HG03521 (cell line): ENCODE data around the gene GRK5.

ENCODE experiments used
- ATAC-seq: cut with Tn5 transposase; IDR thresholded peaks from one replicate; pipeline ENCODE4 v1.9.1; 2021; ENCODE audit warnings: mild to moderate bottlenecking, moderate library complexity; ENCODE audit not compliant: unreplicated experiment

The GRK5 gene

GRCh38 chr10:119396709-119397071, 189.3 kb downstream of the GRK5 start:
- ATAC-seq = no peak

GRCh38 chr10:119397416-119397815, 190.0 kb downstream of the GRK5 start:
- ATAC-seq = no peak

GRCh38 chr10:119398996-119399395, 191.6 kb downstream of the GRK5 start:
- ATAC-seq = no peak

DNA sequence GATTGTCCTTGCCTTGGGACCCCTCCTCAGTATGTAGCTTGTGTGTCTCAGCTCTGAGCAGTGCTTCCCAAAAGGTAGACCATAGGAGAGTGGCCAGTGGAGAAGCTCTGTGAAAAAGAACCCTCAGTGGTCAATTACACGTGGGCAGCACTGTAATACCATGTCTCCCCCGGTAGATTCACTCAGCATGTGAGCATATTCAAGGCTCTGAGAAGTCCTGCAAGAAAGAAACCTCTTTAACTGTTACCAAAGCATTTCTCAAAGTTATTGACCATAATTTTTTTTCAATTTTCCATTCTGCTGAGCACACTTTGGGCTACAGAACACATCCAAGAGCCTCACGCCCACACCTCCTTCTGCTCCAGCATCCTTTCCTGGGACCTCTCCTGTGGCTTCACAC, 192.1 kb downstream of the GRK5 start:
- ATAC-seq = no peak

GRCh38 chr10:119401671-119402395, 194.5 kb downstream of the GRK5 start:
- no peak for ATAC-seq

- no peak for ATAC-seq
These were observed 196.6 kb downstream of the GRK5 start for GRCh38 chr10:119403921-119404320.

DNA sequence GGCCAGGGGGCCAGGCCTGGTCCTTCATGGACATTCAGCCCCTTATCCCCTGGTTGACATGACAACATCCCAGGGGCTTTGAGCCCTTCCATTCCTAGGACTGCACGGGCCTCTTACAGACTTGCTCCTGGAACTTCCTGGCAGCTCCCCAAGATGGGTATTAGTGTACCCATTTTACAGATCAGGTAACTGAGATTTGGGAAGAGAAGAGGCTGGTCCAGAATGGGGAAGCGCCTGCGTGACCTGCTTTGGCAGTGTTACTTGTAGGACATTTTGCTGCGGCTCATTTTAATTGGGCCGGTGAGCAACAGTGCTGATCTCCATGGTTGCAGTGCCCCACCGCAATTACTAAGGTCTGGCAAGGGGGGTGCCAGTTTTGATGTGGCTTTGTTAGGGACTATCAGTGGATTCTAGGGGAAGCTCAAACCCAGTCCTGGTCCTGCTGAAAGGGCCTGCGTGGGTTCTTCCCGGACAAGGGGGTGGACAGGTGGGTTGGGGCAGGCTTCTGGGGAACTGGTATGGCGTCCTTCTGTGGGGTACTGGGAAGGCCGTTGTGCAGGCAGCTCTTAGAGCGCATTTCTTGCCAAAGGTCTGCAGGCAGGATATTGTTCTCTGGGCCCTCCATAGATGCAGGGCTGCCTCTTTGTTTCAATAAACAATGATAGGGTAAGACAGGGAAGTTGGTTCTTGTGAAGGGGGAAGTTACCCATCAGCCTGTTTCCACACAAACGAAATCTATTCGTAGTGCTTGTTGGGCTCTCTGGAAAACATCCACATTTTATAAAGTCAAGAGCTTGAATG, 197.5 kb downstream of the GRK5 start:
- no peak for ATAC-seq

- no peak for ATAC-seq
These were observed 198.1 kb downstream of the GRK5 start for GRCh38 chr10:119405520-119405807.

DNA sequence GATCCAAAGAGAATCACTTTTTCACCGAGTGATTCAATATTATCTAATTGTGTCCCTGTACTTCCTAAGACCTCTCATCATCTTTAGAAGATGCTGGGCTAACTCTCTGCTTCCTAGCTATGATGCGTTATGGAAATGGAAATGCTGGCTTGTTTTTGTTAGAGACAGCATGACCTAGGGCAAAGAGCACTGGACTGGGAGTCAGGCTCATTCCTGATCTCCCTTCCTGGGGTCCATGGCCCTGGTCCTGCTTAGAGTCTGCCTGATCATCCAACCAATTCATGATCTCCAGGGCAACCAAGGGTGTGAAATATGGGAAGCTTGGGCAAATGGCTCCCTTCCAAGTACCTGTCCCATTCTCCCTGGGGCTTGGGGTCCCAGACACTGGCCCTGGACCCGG, 198.8 kb downstream of the GRK5 start:
- no peak for ATAC-seq

GRCh38 chr10:119406601-119407253, 199.4 kb downstream of the GRK5 start:
- ATAC-seq = no peak

GRCh38 chr10:119407254-119407777, 199.9 kb downstream of the GRK5 start:
- no peak for ATAC-seq

- ATAC-seq = no peak
These were observed 200.7 kb downstream of the GRK5 start for GRCh38 chr10:119408072-119408471.

GRCh38 chr10:119408969-119409371, 201.6 kb downstream of the GRK5 start:
- no peak for ATAC-seq

DNA sequence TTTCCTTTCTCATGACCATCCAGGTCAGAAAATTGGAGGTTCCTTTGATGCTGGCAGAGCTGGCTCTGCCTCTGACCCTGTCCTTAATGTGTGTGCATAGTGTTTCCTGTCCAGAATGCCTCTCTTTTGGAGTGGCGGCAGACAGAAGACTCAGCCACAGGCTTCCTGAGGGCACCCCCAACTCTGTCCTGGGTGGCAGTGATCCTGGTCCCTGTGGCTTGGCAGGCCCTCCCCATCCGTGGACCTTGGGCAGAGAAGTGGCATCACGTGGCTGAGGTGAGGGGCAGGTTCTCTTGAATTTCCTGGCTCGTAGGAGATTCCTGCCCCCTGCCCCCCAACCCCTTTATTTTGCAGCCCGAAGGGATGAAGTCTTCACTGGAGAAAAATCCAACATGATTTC, 202.0 kb downstream of the GRK5 start:
- ATAC-seq = no peak

DNA sequence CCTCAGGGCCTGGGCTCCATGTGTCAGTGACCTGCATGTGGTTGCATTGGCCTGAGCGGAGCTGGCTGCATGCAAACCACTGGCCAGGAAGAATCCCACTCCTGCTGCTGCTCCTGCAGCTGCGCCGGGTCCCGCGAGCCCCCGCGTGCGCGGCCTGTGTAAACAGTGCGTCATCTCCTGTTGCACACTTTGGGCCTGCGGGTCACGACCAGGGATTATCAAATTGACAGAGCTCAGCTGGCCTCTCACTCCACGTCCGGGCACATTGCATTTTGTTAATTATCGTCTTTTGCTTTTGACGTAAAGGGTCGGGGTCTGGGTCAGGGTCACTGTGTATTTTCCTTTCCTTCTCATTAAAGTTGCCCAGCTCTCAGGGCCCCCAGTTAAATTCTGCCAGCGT, 202.5 kb downstream of the GRK5 start:
- no peak for ATAC-seq

DNA sequence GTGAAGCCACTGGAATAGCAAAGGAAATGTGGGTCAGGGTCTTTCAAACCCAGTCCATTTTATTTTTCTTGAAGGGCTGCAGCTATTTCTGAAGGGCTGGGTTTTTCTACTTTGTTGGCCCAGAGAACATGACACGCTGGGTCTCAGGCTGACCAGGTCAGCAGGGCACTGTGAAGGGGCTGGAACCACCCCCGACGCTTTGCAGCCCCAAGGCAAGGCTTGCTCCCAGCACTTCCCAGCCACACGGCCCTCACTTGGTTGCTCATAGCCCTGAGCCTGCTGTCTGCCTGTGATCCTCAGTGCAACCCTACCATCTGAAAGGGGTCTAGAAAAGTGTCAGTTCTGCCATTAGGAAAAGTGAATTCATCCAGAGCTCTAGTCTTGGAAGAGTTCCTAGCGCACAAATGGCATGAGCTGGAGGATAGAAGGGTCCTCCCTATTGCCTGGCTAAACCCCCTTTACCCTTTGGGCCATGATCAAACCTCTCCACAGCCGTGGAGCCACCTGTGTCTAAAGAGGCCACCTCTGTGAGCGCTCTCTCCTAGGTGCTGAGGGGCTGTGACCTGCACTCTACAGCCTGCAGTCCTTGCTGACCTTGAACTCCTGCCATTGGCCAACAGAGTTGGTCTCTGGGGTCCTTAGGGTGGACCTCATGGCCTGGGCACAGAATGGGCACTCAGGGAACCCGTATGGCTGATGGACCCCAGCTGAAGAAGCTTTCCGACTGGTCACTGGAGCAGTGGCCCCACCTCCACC, 203.2 kb downstream of the GRK5 start:
- no peak for ATAC-seq

- no peak for ATAC-seq
These were observed 205.1 kb downstream of the GRK5 start for GRCh38 chr10:119412244-119413092.

DNA sequence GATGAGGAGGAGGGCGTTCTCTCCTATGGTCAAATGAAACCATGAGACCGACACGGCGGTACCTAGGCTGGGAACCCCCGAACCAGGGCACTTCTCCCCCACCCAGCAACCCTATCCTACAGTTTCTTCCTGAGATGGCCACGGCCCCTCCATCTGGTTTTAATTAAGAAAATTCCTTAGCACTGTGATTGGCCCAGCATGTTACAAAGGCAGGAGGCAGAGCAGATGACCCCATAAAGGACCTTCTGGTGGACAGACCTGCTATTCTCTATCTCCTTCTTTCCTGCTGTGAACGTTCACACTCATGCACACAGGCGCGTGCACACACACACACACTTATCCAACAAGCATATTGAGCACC, 205.7 kb downstream of the GRK5 start:
- ATAC-seq = no peak

DNA sequence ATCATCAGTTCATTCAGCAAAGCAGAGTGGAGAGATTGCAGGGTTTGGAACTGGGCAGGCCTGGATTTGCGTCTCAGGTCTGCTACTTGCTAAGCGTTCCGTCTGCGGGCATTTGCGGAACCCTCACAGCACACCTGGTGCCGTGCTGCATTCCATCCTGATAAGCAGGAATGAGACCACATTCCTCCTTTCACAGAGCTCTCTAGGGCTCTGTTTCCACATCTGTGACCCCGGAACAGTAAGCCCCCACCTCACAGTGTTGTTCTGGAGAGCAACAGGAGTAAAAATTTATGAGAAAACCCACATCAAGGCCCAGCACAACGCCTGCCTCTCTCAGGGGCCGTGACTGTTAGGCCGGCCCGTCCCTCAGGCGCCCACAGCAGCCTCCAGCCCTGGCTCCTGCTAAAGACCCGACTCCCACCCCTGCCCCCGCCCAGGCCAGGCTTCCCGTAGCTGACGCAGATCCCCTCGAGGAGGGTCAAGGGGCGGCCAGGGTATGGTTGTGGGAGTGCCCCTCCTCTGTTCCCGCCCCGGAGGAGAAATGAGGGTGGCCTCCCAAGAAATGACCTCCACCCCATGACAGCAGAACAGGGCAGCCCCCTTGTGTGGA, 206.2 kb downstream of the GRK5 start:
- no peak for ATAC-seq

DNA sequence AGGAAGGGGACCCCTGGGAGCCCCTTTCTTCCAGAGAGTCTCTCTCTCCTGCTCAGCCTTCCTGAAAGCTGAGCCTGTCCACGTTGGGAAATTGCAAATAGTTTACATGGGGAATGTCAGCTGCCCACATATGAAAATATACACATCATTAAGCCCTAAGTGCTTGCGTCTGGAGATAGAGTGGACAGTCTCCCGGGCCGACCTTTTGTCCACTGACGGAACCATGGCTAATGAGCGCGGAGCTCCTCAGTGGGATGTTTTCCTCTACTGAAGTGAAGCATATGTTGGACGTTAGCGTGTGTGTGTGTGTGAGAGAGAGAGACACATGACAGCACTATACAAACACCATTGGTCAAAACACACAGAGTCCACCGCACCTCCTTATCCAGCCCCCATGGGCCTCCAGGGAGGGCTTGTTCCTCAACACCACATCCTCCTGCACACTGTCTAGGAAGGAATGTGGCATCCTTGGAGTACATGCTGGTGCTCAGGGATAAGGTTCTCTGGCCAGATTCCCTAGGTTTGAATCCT, 206.8 kb downstream of the GRK5 start:
- no peak for ATAC-seq
